ENCODE data around the gene FAM98A. TPM values are rescaled to one million over a fixed set of nuclear protein-coding genes. Genes with fewer than 3 reads are reported as not detected.

The FAM98A gene
- total and polyA plus RNA-seq, 12 donors, result 16.0 to 118 (median 50.5) TPM

GRCh38 chr2:33616873-33617272, 17.8 kb upstream of the FAM98A start:
- H3K36me3 ChIP-seq (replicated peaks in 1 of 2), result no peaks in the 10 kb centered on the region
- no peaks in the 10 kb centered on the region for H3K9me3 ChIP-seq (replicated peaks in 1 of 3)
- 61 to 84% (median 77%) methylated on average over 2 of the region's 2 CpGs for WGBS, 4 donors
- no peak overlapping the region for H3K27ac ChIP-seq
- no peak for TF ChIP-seq CTCF (IDR thresholded peaks at IDR 0.05)
- no peak for TF ChIP-seq POLR2A (IDR thresholded peaks at IDR 0.05)
- H3K27me3 ChIP-seq, result no peaks in the 10 kb centered on the region
- H3K4me3 ChIP-seq, result no peak overlapping the region
- DNase-seq, result no peak
- intact Hi-C loops (cut with DNase I), result no loop called here
- H3K4me1 ChIP-seq (replicated peaks in 1 of 2), result no peaks in the 10 kb centered on the region

GRCh38 chr2:33614190-33614589, 15.1 kb upstream of the FAM98A start:
- no peaks in the 10 kb centered on the region for H3K4me1 ChIP-seq (replicated peaks in 1 of 2)
- H3K27me3 ChIP-seq, result no peaks in the 10 kb centered on the region
- no peak for TF ChIP-seq POLR2A (IDR thresholded peaks at IDR 0.05)
- TF ChIP-seq CTCF (IDR thresholded peaks at IDR 0.05), result no peak
- no peaks in the 10 kb centered on the region for H3K36me3 ChIP-seq (replicated peaks in 1 of 2)
- H3K9me3 ChIP-seq (replicated peaks in 1 of 3), result no peaks in the 10 kb centered on the region
- no peak overlapping the region for H3K4me3 ChIP-seq
- intact Hi-C loops (cut with DNase I), result no loop called here
- DNase-seq, result no peak
- no peak overlapping the region for H3K27ac ChIP-seq

- intact Hi-C loops (cut with DNase I), result no loop called here
- no peak for DNase-seq
- WGBS, 4 donors, result 66 to 78% (median 71%) methylated on average over 2 of the region's 2 CpGs
- Histone ChIP-seq H3K4me3 (no peak overlapping the region), H3K4me1 (replicated peaks in 1 of 2) (no peaks in the 10 kb centered on the region), H3K27me3 (no peaks in the 10 kb centered on the region), H3K27ac (no peak overlapping the region), H3K9me3 (replicated peaks in 1 of 3) (no peaks in the 10 kb centered on the region), H3K36me3 (replicated peaks in 1 of 2) (no peaks in the 10 kb centered on the region)
- TF ChIP-seq POLR2A (IDR thresholded peaks at IDR 0.05) (no peak), CTCF (IDR thresholded peaks at IDR 0.05) (no peak)
Measured at GRCh38 chr2:33607905-33608304, 8.8 kb upstream of the FAM98A start.

- Histone ChIP-seq H3K9me3 (replicated peaks in 1 of 3) (no peaks in the 10 kb centered on the region), H3K4me3 (no peak overlapping the region), H3K4me1 (replicated peaks in 1 of 2) (no peaks in the 10 kb centered on the region), H3K27me3 (no peaks in the 10 kb centered on the region), H3K36me3 (replicated peaks in 1 of 2) (no peaks in the 10 kb centered on the region), H3K27ac (no peak overlapping the region)
- WGBS, 4 donors, result 38 to 59% (median 48%) methylated on average over 4 of the region's 4 CpGs
- DNase-seq, result no peak
- intact Hi-C loops (cut with DNase I), result no loop called here
- TF ChIP-seq CTCF (IDR thresholded peaks at IDR 0.05) (no peak), POLR2A (IDR thresholded peaks at IDR 0.05) (no peak)
Measured at GRCh38 chr2:33607251-33607721, 8.2 kb upstream of the FAM98A start.

All from adrenal gland (tissue), 12 donors.